HG02973 (cell line): Measurements from ENCODE around the gene CAPNS2.

Experiments
- ATAC-seq: cut with Tn5 transposase; IDR thresholded peaks from one replicate; pipeline ENCODE4 v1.9.1; 2021; ENCODE audit warnings: moderate library complexity; ENCODE audit not compliant: unreplicated experiment

CAPNS2 gene

GRCh38 chr16:55566432-55567175 lies at the start of gene CAPNS2:
Gene CAPNS2 (plus strand): TSS chr16:55566684. CDS start chr16:55566757, 73 bp downstream.
- ATAC-seq: no peak

GRCh38 chr16:55521792-55522191 lies 44.7 kb upstream of the CAPNS2 start:
- no peak for ATAC-seq

- no peak for ATAC-seq
Observed at GRCh38 chr16:55526441-55526840, 40.0 kb upstream of the CAPNS2 start.

- no peak for ATAC-seq
Observed at GRCh38 chr16:55527885-55528284, 38.6 kb upstream of the CAPNS2 start.

DNA sequence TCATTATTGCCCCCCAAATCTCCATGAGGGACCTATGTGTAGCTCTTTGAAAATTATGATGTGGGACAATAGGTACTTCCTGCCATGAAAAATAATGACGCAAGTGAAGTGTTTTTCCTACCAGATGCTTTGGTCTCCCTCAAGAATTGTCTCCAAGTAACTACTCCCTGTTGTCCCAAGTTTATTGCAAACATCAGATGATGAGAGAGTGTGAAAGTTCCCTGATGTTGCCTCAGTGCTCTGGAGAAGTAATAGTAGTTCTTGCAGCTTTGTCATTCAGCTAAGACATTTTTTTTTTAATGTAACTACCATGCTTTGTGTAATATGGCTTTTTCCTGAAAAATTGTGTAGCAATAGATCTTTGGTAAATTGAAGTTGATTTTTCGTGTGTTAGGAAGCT lies 37.5 kb upstream of the CAPNS2 start:
- ATAC-seq: no peak

DNA sequence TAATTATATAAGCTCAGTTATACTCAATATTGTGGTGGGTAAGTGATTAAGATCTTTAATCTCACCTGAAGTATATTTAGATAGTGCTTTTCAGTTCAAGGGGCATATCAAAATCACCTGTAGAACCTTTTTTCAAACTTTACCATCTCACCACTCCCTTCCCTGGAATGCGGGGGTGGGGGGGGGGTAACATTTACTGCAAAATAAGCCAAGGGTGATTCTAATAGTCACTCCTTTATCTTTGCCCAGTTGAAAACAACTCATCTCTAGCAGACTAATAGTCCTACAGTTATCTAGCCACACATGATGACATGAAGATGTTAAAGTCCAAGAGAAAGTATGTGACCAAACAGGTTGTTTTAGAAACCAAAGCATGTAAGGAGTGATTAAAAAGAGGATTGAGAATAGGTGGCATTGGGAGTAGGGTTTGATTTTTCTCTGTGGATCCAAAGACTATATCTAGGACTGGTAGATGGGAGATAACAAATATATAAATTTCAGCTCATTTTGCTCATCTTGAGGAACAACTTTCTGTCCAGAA lies 36.1 kb upstream of the CAPNS2 start:
- ATAC-seq: no peak

- ATAC-seq: no peak
Observed at GRCh38 chr16:55532227-55532626, 34.3 kb upstream of the CAPNS2 start.

GRCh38 chr16:55534756-55535155 lies 31.7 kb upstream of the CAPNS2 start:
- ATAC-seq: no peak

DNA sequence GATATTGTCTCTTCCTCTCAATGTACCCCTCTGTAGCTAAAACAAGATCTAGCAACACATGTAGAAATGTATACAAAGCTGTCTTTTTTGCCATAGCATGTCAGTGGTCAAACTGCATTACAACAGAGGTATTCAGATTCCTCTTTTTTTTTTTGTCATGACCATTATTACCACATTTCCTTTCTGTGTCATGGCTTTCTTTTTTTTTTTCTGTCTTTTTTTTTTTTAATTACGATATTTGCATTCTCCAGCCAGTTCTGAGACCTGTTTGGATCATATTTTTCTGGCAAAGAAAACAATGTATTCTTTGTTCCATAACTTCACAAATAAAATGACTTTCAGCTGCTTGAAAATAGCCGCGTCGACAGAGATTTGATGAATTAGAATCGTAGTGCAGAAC lies 27.4 kb upstream of the CAPNS2 start:
- ATAC-seq: no peak

- ATAC-seq: no peak
Observed at GRCh38 chr16:55539488-55539887, 27.0 kb upstream of the CAPNS2 start.

GRCh38 chr16:55540221-55540620 lies 26.3 kb upstream of the CAPNS2 start:
- no peak for ATAC-seq

- no peak for ATAC-seq
Observed at GRCh38 chr16:55542459-55543082, 23.9 kb upstream of the CAPNS2 start.

DNA sequence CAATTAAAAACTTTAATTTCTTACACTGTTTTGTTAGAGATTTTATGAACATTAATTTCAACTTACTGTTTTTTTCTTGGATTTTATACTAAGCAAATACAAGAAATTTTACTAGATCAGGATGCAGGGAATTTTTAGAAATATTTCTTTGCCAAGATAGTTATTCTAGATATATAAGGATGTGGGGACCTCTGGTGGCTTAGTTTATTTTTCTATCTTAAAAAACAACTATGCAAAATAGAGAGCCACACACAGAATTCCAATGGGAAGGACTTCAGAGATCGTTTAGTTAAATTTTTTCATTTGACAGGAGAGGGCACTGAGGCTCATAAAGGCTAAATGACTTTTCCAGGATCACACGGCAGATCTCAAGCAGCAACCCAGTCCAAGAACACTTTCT lies 23.0 kb upstream of the CAPNS2 start:
- ATAC-seq: no peak

DNA sequence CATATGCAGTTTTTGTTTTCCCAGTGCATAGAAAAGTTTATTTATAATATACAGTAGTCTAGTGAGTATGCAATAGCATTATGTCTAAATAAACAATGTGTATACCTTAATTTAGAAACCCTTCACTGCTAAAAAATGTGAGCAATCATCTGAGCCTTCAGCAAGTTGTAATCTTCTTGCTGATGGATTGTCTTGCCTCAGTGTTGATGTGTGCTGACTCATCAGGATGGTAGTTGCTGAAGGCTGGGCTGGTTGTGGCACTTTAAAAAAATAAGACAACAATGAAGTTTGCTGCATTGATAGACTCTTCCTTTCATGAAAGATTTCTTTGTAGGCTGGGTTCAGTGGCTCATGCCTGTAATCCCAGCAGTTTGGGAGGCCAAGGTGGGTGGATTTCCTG lies 13.9 kb upstream of the CAPNS2 start:
- ATAC-seq: no peak

- ATAC-seq: no peak
Observed at GRCh38 chr16:55555436-55555835, 11.0 kb upstream of the CAPNS2 start.

DNA sequence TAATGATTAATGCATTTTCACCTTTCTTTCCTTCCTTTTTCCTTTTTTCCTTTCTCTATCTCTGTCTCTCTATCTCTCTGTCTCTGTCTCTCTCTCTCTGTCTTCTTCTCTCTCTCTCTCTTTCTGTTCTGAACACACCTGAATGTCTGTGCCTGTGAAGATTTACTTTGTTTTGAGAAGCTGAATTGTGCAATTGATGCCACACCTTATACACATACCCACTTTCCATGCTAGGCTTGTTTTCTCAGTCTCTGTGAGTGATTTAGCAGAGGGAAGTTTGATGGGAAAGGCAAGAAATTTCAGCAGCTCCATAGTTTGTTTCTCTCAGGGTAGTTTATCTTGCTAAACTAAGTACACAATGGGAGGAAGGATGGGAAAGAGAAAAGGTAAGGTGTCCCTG lies 9.3 kb upstream of the CAPNS2 start:
- no peak for ATAC-seq

DNA sequence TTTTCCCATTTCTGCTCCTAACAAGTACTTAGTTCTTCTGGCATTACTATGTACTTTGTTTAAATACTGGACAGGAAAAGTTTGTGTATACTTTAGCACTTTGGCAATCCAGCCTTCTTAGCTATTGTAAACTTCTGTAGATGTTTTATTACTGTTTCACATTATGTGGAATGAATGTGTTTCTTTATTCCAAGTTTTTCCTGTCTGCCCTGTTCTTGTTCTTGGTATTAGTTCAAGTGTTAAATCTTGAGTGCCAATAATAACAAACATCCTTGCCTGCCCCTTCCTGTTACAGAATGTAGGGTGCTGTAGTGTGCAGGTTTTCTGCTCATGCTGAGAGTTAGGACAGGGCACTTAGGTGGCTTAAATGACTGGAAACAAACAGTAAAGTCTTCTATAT lies 7.3 kb upstream of the CAPNS2 start:
- ATAC-seq: no peak

DNA sequence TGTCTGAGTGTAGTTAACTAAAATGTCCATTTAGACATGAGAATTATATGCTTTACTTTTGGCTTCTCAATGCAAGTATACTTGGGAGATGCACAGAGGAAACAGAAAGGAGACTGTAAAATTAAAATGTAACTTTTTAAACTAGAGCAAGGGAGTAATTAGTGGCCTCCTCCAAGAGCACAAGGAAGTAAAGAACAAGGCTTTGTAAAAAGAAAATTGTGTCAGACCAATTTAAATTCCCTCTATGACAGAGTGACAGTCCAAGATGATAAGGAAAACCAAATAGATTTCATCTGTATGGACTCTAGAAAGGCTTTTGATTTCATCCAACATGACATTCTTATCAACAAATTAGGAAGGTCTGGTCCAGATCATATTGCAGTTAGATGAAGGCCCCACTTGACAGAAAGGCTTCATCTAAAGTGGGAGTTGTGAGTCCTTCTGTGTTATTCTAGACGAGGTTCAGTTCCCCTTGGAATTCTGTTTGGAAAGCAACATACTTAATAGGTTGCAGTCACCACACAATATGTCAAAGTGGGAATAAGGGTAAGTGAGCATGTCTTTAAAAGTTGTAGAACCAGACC lies 6.5 kb upstream of the CAPNS2 start:
- ATAC-seq: no peak

DNA sequence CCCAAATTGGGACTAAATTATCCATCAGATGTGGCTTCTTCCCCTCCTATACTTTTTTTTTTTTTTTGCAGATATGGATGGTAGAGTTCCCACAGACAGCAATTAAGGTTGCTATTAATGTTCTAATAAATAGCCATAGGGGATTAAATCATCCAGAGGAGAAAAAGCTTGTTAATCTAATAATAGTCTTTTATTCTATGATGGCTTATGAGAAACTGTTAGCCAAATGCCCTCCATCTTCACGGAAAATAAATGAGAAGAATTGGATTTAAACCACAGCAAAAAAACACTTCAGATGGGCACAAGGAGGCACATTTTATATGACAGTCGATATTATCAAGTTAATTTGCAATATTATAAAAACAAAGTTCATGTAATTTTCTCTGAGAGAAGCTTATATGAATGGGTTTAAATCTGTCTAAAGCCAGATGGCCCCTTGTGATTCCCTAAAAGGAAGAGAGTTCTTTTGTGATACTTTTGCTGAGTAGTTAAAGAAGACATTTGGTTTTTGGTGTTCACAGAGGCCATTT lies 5.1 kb upstream of the CAPNS2 start:
- ATAC-seq: no peak

- ATAC-seq: no peak
Observed at GRCh38 chr16:55562936-55563335, 3.5 kb upstream of the CAPNS2 start.

- no peak for ATAC-seq
Observed at GRCh38 chr16:55563797-55564196, 2.7 kb upstream of the CAPNS2 start.

DNA sequence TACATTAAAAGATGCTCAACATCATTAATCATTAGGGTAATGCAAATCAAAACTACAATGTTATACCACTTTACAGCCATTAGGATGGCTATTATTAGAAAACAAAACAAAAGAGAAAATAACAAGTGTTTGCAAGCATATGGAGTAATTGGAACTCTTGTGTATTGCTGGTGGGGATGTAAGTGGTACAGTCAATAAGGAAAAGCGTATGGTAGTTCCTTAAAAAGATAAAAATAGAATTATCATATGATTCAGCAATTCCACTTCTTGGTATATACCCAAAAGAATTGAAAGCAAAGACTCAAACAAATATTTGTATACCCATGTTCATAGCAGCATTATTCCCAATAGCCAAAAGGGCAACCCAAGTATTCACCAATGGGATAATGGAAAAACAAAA lies 1.4 kb upstream of the CAPNS2 start:
- no peak for ATAC-seq
